ENCODE data around the gene MEST. TPM values are rescaled to one million over a fixed set of nuclear protein-coding genes. Genes with fewer than 3 reads are reported as not detected.
"Not testable (repeated sequence)": the region's sequence is repeated elsewhere in the genome, so short reads cannot be mapped to it uniquely, and the experiment has no call there.

MEST gene
- total RNA-seq, 1 donor from 2014 or later, result 0.40 TPM

- no peak for DNase-seq (ENCODE audit: low read depth in 2 of 2)
Observed at GRCh38 chr7:130485734-130486113, 6.2 kb upstream of the MEST start.

GRCh38 chr7:130486114-130486953 lies 5.6 kb upstream of the MEST start:
- peak; percentile 47 to 65 for DNase-seq (ENCODE audit: low read depth in 2 of 2)

- peak in 1 of 2 donors; percentile 40 for DNase-seq (ENCODE audit: low read depth in 2 of 2)
Observed at GRCh38 chr7:130486954-130487436, 4.9 kb upstream of the MEST start.

GRCh38 chr7:130488392-130489139 lies 3.3 kb upstream of the MEST start:
- no peak for DNase-seq (ENCODE audit: low read depth in 2 of 2)

GRCh38 chr7:130489140-130489983 lies 2.5 kb upstream of the MEST start:
- DNase-seq (ENCODE audit: low read depth in 2 of 2), result peak in 1 of 2 donors; percentile 23

GRCh38 chr7:130490311-130490791 lies 1.5 kb upstream of the MEST start:
- DNase-seq (ENCODE audit: low read depth in 2 of 2), result no peak

GRCh38 chr7:130490888-130491804 lies 739 bp upstream of the MEST start:
- peak; percentile 34 to 50 for DNase-seq (ENCODE audit: low read depth in 2 of 2)

- DNase-seq (ENCODE audit: low read depth in 2 of 2), result no peak
Observed at GRCh38 chr7:130492523-130493274, 814 bp downstream of the MEST start.

GRCh38 chr7:130493275-130493873 lies 1.5 kb downstream of the MEST start:
- no peak for DNase-seq (ENCODE audit: low read depth in 2 of 2)

GRCh38 chr7:130494431-130494858 lies 2.6 kb downstream of the MEST start:
- DNase-seq (ENCODE audit: low read depth in 2 of 2), result no peak

GRCh38 chr7:130500463-130500862 lies 8.6 kb downstream of the MEST start:
- no peak for DNase-seq (ENCODE audit: low read depth in 2 of 2)

GRCh38 chr7:130500910-130501309 lies 9.0 kb downstream of the MEST start:
- no peak for DNase-seq (ENCODE audit: low read depth in 2 of 2)

GRCh38 chr7:130505753-130506152 lies 13.9 kb downstream of the MEST start:
- DNase-seq (ENCODE audit: low read depth in 2 of 2), result no peak

- no peak for DNase-seq (ENCODE audit: low read depth in 2 of 2)
Observed at GRCh38 chr7:130506358-130506757, 14.5 kb downstream of the MEST start.

- not testable (repeated sequence) for DNase-seq (ENCODE audit: low read depth in 2 of 2)
Observed at GRCh38 chr7:130512038-130512437, 20.2 kb downstream of the MEST start.

- no peak for DNase-seq (ENCODE audit: low read depth in 2 of 2)
Observed at GRCh38 chr7:130513447-130513846, 21.6 kb downstream of the MEST start.

- DNase-seq (ENCODE audit: low read depth in 2 of 2), result no peak
Observed at GRCh38 chr7:130515315-130516040, 23.6 kb downstream of the MEST start.

- DNase-seq (ENCODE audit: low read depth in 2 of 2), result peak in 1 of 2 donors; percentile 27
Observed at GRCh38 chr7:130521258-130521951, 29.5 kb downstream of the MEST start.

Measured in lung microvascular endothelial cell (primary cell).